ENCODE measurements around the gene KLF7.

Gene KLF7

GRCh38 chr2:207093234-207093633 lies 72.5 kb downstream of the KLF7 start:
- ChIA-PET CTCF (no interaction called here), POLR2A (no interaction called here)
- TF ChIP-seq CTCF (IDR thresholded peaks at IDR 0.05; ENCODE audit: control extremely low read depth, extremely low read depth, low read depth, missing control alignments): no peak
- no peak for DNase-seq (ENCODE audit: extremely low spot score)

GRCh38 chr2:207092818-207093217 lies 72.9 kb downstream of the KLF7 start:
- ChIA-PET POLR2A (no interaction called here), CTCF (no interaction called here)
- DNase-seq (ENCODE audit: extremely low spot score): no peak
- no peak for TF ChIP-seq CTCF (IDR thresholded peaks at IDR 0.05; ENCODE audit: control extremely low read depth, extremely low read depth, low read depth, missing control alignments)

GRCh38 chr2:207091928-207092327 lies 73.8 kb downstream of the KLF7 start:
- ChIA-PET CTCF (interaction anchor here (1.2 to 1.3 kb wide), 3 partner anchors 12 to 56 kb away, joined by 3 read pairs; no protein-coding TSS in a partner anchor), POLR2A (no interaction called here)
- DNase-seq (ENCODE audit: extremely low spot score): no peak
- TF ChIP-seq CTCF (IDR thresholded peaks at IDR 0.05; ENCODE audit: control extremely low read depth, extremely low read depth, low read depth, missing control alignments): no peak

GRCh38 chr2:207091176-207091575 lies 74.6 kb downstream of the KLF7 start:
- DNase-seq (ENCODE audit: extremely low spot score): no peak
- ChIA-PET CTCF (interaction anchor here (1.2 to 1.3 kb wide), 3 partner anchors 11 to 57 kb away, joined by 3 read pairs; no protein-coding TSS in a partner anchor), POLR2A (no interaction called here)
- TF ChIP-seq CTCF (IDR thresholded peaks at IDR 0.05; ENCODE audit: control extremely low read depth, extremely low read depth, low read depth, missing control alignments): no peak

GRCh38 chr2:207090389-207090788 lies 75.4 kb downstream of the KLF7 start:
- POLR2A ChIA-PET: no interaction called here
- no peak for TF ChIP-seq CTCF (IDR thresholded peaks at IDR 0.05; ENCODE audit: control extremely low read depth, extremely low read depth, low read depth, missing control alignments)
- CTCF ChIA-PET: interaction anchor here (0.7 to 2.2 kb wide), 2 partner anchors 16 to 19 kb away, joined by 3 to 9 read pairs; no protein-coding TSS in a partner anchor

GRCh38 chr2:207088839-207089238 lies 76.9 kb downstream of the KLF7 start:
- POLR2A ChIA-PET: interaction anchor here (1.6 kb wide), 1 partner anchor 77 kb away, joined by 4 read pairs; the partner anchor contains the start of gene KLF7
- CTCF ChIA-PET: interaction anchor here (1.7 to 2.2 kb wide), 2 partner anchors 9 to 14 kb away, joined by 4 to 9 read pairs; no protein-coding TSS in a partner anchor
- no peak for DNase-seq (ENCODE audit: extremely low spot score)
- no peak for TF ChIP-seq CTCF (IDR thresholded peaks at IDR 0.05; ENCODE audit: control extremely low read depth, extremely low read depth, low read depth, missing control alignments)

More at GRCh38 chr2:207090389-207090788, 75.4 kb downstream of the KLF7 start:
- no peak for DNase-seq (ENCODE audit: extremely low spot score)
